ENCODE measurements around the gene RGS10.
A peak's percentile ranks its signal among the peaks of the same experiment; 100 is the strongest.

Gene RGS10

DNA sequence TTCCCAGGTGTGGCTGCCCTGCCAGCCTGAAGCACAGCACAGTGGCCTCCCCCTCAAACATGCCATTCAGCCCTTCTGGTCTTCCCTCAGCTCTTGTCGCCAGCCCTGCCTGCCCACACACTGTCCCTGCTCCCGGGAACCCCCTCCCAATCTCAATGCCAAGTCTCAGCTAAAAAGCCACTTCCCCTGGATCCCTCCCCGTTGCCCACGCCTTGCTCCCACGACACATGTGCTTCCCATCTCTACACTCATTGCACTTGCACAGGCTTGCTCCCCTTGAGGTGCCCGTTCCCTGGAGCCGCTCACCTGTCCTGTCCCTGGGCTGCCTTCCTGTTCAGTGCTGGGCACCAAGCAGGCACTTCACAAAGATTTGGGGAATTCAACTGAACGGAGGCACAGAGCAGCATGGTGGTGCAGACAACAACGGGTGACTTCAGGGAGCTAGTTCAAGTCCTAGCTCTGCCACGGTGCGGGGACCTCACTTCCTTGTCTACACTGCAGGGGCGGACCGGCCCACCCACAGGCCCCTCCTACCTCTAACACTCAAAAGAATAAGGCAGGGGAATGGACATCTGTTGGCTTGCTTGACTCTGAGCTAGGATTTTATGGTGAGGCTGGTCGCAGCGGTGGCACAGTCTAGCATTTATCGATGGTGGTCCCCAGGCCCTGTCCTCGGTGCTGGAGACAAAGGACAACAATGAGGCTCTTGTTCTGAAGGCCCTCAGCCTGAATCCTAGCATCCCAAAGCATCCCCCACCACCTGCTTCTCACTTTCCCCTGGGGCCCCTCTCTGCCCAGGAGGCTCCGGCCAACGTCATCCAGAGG, 18.4 kb downstream of the RGS10 start:
- no peak for DNase-seq (ENCODE audit: low read depth, low spot score)
- H3K4me3 ChIP-seq (ENCODE audit: low read length) = no peak overlapping the region

DNA sequence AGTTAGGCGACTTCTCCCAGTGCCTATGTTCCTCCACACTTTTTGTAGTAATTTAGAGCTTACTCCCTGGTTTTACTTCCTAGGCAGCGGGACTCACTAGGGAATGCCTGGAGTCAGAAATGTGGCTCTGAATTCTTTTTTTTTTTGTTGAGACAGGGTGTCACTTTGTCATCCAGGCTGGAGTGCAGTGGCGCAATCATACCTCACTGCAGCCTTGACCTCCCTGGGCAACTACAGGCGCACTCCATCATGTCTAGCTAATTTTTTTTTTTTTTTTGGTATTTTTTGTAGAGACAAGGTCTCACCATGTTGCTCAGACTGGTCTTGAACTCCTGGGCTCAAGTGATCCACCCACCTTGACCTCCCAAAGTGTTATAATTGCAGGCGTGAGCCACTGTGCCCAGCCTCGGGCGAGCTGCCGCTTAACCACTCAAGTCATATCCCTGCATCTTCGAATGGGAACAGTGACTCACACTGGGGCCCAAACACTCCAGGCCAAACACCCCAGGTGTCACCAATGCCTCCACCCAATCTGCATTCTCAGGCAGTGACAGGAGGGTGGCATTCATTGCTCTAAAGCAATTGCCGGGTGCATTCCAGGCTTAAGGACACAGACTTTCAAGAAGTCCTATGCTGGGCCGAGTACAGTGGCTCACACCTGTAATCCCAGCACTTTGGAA, 19.6 kb downstream of the RGS10 start:
- no peak for DNase-seq (ENCODE audit: low read depth, low spot score)
- H3K4me3 ChIP-seq (ENCODE audit: low read length) = no peak overlapping the region

GRCh38 chr10:119521443-119522204, 20.9 kb downstream of the RGS10 start:
- DNase-seq (ENCODE audit: low read depth, low spot score) = no peak
- no peak overlapping the region for H3K4me3 ChIP-seq (ENCODE audit: low read length)

DNA sequence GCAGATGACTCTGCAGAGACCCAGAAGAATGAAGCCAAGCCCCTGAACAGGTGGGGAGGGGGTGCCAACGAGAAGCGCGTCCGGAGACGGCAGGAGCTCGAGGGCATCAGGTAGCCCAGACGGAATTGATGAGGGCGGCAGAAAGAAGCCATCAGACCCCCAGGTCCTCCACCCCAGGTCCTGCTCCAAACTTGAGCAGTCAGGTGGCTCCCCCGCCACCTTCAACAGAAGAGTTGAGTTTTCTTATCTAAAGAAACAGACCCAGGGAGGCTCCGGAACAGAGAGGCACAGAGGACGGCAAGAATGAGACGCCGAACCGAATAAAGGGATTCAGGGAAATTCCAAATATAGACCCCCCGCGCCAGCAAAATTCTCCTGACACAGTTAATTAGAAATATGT, 22.2 kb downstream of the RGS10 start:
- no peak overlapping the region for H3K4me3 ChIP-seq (ENCODE audit: low read length)

GRCh38 chr10:119518936-119519335, 23.6 kb downstream of the RGS10 start:
- no peak overlapping the region for H3K4me3 ChIP-seq (ENCODE audit: low read length)
- no peak for DNase-seq (ENCODE audit: low read depth, low spot score)

More for the DNA sequence above, 22.2 kb downstream of the RGS10 start:
- DNase-seq (ENCODE audit: low read depth, low spot score) = no peak

- peak overlapping the region; percentile 47; the same call in 1 of the 2 replicates for H3K4me3 ChIP-seq (ENCODE audit: low read length)
- no peak for DNase-seq (ENCODE audit: low read depth, low spot score)
These were observed 24.3 kb downstream of the RGS10 start for GRCh38 chr10:119518176-119518575.

- peak overlapping the region; percentile 47 for H3K4me3 ChIP-seq (ENCODE audit: low read length)
- peak; percentile 38 for DNase-seq (ENCODE audit: low read depth, low spot score)
These were observed 25.0 kb downstream of the RGS10 start for GRCh38 chr10:119517235-119518141.

- peak overlapping the region; percentile 47 for H3K4me3 ChIP-seq (ENCODE audit: low read length)
- DNase-seq (ENCODE audit: low read depth, low spot score) = peak; percentile 85
These were observed 25.9 kb downstream of the RGS10 start for GRCh38 chr10:119516381-119517234.

GRCh38 chr10:119515511-119516045, 26.9 kb downstream of the RGS10 start:
- no peak overlapping the region for H3K4me3 ChIP-seq (ENCODE audit: low read length)
- no peak for DNase-seq (ENCODE audit: low read depth, low spot score)

DNA sequence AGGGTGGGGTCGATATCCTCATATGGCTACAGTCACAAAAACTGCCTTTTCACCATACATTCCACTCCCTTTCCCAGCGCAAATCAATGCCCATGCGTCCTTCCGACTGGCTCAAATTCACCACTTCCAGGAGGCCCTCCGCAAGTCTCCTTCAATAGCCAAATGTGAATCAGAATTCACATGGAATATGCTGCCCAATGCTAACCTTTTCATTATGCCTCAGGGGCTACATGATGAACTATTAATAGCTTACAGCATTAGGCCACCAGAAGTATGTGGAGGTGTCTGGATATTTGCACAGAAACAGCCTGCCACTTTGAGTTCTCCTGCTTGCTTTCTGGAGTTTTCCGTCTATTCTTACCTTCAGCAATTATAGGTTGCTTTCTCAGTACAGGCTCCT, 27.7 kb downstream of the RGS10 start:
- no peak overlapping the region for H3K4me3 ChIP-seq (ENCODE audit: low read length)
- DNase-seq (ENCODE audit: low read depth, low spot score) = no peak

DNA sequence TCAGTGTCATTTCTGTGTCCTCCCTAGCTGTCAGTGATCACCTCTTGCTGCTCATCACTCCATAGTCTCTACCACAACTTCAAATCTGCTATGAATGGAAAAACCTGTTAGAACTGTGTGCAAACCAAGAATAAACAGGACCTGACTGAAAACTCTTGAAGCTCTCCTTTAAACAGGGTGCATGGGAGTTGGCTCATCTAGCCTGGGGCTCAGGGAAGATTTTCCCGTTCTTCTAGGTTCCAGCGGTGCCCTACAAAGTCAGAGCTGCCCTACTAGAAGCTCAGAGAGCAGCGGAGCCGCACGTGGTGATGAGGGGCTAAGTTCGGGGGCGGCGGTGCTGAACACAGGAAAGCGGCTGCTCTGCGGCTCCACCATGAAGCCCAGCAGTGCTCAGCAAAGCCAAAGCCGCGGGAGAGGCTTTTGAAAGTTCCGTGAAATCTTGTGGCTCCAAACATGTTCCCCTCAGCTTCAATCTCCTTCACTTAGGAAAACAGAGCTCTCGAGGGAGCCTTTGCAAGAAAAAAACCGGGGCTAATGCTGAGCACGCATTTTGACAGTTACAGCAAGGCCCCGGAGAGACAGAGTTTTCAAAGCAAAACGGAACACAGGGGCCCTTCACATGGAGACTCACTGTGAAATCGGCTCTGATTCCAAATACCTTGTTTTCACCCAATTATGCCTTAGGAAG, 30.5 kb downstream of the RGS10 start:
- no peak overlapping the region for H3K4me3 ChIP-seq (ENCODE audit: low read length)
- DNase-seq (ENCODE audit: low read depth, low spot score) = no peak

DNA sequence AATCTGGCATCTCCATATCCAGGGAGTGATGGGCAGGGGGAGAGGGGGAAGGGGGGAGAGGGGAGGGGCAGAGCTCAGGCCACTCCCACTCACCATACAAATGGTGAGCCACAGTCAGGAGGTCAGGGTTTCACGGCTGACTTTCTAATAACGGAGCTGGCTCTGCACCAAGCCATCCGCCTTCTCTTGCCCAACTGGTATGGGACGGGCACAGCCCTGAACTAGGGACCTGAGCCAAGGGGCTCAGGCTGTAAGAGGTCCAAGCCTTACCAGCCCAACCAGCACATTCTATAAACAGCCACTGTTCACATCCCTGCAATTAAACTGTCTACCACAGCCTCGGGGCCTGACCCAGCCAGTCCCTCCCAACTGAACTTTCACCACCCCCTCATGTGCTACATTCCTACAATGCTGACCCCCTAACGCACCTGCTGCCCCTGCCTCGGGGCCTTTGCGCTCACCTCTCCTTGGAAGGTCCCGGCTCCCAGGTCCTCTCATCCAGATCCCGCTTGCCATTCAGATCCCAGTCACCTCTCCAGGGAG, 32.5 kb downstream of the RGS10 start:
- no peak for DNase-seq (ENCODE audit: low read depth, low spot score)
- no peak overlapping the region for H3K4me3 ChIP-seq (ENCODE audit: low read length)

DNA sequence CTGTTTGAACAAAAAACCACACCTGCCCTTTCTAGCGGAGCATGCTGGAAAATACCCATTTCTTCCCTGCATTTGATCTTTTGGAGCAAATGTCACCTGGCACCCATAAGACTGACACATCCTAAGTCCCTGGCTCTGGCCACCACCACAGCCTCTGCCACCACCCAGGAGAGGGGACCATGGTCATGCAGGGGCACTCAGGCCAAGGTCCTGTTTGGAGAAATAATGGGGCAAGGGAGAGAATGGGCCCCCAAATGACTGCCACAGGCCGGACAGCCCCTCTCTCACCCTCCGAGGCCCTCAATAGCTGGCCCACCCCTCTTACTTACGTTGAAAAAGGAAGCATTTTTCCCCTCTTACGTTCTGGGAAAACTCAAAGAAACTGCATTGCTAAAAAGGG, 35.4 kb downstream of the RGS10 start:
- no peak for DNase-seq (ENCODE audit: low read depth, low spot score)
- no peak overlapping the region for H3K4me3 ChIP-seq (ENCODE audit: low read length)

GRCh38 chr10:119505588-119506315, 36.8 kb downstream of the RGS10 start:
- no peak overlapping the region for H3K4me3 ChIP-seq (ENCODE audit: low read length)
- no peak for DNase-seq (ENCODE audit: low read depth, low spot score)

DNA sequence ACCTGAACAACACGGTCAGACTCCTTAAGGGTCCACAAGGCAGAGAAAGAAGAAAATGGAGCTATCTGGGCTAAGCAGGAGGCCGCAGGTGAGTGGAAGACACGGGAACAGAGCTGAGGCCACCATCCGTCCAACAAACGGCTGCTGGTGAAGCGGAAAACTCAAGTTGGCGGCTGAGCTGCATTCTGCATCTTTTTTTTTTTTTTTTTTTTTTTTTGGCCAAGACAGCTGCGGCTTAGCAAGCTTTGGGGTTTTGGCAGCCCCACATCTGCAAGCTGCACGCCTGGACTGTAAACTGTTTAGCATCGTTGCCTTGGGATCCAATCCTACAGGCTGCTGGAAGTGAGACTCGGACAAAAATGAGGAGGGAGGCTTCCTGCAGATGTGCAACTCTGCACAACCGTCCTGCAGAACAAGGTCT, 37.4 kb downstream of the RGS10 start:
- DNase-seq (ENCODE audit: low read depth, low spot score) = peak; percentile 67
- H3K4me3 ChIP-seq (ENCODE audit: low read length) = no peak overlapping the region

- no peak for DNase-seq (ENCODE audit: low read depth, low spot score)
- H3K4me3 ChIP-seq (ENCODE audit: low read length) = no peak overlapping the region
These were observed 37.9 kb downstream of the RGS10 start for GRCh38 chr10:119504651-119505050.
